Measurements from ENCODE around the gene KRT79.
"Not testable (repeated sequence)": the region's sequence is repeated elsewhere in the genome, so short reads cannot be mapped to it uniquely, and the experiment has no call there.

Gene KRT79

GRCh38 chr12:52805739-52806138 lies 28.4 kb downstream of the KRT79 start:
- DNase-seq (ENCODE audit: low spot score), result no peak

- no peak for DNase-seq (ENCODE audit: low spot score)
These were observed 29.1 kb downstream of the KRT79 start for GRCh38 chr12:52805000-52805399.

GRCh38 chr12:52802442-52802841 lies 31.7 kb downstream of the KRT79 start:
- no peak for DNase-seq (ENCODE audit: low spot score)

GRCh38 chr12:52801773-52802172 lies 32.3 kb downstream of the KRT79 start:
- DNase-seq (ENCODE audit: low spot score), result no peak

- DNase-seq (ENCODE audit: low spot score), result no peak
These were observed 33.7 kb downstream of the KRT79 start for GRCh38 chr12:52800259-52800917.

- DNase-seq (ENCODE audit: low spot score), result no peak
These were observed 34.5 kb downstream of the KRT79 start for GRCh38 chr12:52799505-52800211.

GRCh38 chr12:52798671-52799504 lies 35.2 kb downstream of the KRT79 start:
- DNase-seq (ENCODE audit: low spot score), result no peak

- DNase-seq (ENCODE audit: low spot score), result no peak
These were observed 36.0 kb downstream of the KRT79 start for GRCh38 chr12:52798003-52798670.

GRCh38 chr12:52797529-52797894 lies 36.6 kb downstream of the KRT79 start:
- no peak for DNase-seq (ENCODE audit: low spot score)

GRCh38 chr12:52796839-52797528 lies 37.1 kb downstream of the KRT79 start:
- no peak for DNase-seq (ENCODE audit: low spot score)

- DNase-seq (ENCODE audit: low spot score), result no peak
These were observed 37.7 kb downstream of the KRT79 start for GRCh38 chr12:52796429-52796794.

GRCh38 chr12:52795694-52796428 lies 38.2 kb downstream of the KRT79 start, which contains the start of gene KRT3:
Gene KRT3 (minus strand): TSS chr12:52796117. CDS start chr12:52796042, 75 bp downstream.
- DNase-seq (ENCODE audit: low spot score), result no peak

GRCh38 chr12:52795332-52795674 lies 38.8 kb downstream of the KRT79 start:
- DNase-seq (ENCODE audit: low spot score), result not testable (repeated sequence)

- DNase-seq (ENCODE audit: low spot score), result no peak
These were observed 39.4 kb downstream of the KRT79 start for GRCh38 chr12:52794479-52795331.

- DNase-seq (ENCODE audit: low spot score), result no peak
These were observed 41.7 kb downstream of the KRT79 start for GRCh38 chr12:52792185-52793029.

GRCh38 chr12:52791271-52792184 lies 42.6 kb downstream of the KRT79 start:
- no peak for DNase-seq (ENCODE audit: low spot score)

GRCh38 chr12:52790427-52791270 lies 43.5 kb downstream of the KRT79 start:
- no peak for DNase-seq (ENCODE audit: low spot score)

Data from D341Med (cell line).